ENCODE results near the gene SOWAHC.
"Not testable (repeated sequence)": the region's sequence is repeated elsewhere in the genome, so short reads cannot be mapped to it uniquely, and the experiment has no call there.

The SOWAHC gene

GRCh38 chr2:109614715-109615636 is 812 bp downstream of the SOWAHC start:
- no peak for DNase-seq (ENCODE audit: low read depth, low spot score)
- peak overlapping the region; percentile 98 for H3K27ac ChIP-seq

DNA sequence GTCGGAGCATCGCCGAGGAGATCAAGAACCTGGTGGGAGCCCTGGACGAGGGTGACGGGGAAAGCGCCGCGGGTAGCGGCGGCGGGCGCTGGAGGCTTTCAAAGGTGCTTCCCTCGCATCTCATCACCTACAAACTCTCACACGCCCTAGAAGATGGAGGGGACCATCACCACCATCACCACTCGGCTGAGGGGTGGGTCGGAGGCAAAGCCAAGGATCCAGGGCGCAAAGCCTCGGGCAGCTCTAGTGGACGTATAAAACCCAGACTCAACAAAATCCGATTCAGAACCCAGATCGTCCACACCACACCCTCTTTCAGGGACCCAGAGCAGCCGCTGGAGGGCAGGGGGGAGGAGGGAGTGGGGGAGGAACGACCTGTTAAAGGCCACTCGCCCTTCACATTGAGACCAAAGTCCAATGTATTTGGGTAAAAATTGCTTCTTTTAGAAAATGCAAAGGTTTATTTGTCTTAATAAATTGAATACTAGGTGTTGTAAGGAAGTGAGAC is 1.5 kb downstream of the SOWAHC start:
- H3K27ac ChIP-seq = peak overlapping the region; percentile 98
- DNase-seq (ENCODE audit: low read depth, low spot score) = no peak

DNA sequence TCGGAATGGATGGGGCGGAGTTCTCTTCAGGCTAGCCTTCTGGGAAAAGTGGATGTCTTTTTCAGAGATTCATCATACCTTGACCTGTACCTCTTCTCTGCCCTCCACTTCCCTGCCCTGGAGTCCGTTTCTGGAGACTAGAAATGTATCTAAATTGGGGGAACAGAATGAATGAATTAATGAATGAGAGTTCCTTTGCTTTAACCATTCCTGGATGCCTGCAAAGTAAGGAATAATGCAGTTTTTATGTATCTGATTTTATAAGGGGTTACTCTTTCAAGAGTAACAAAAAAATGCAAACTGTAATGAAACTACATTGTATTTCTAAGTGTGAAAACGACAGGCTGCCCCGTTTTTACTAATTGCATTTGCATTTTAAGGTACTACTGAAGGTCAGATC is 2.0 kb downstream of the SOWAHC start:
- peak overlapping the region; percentile 98 for H3K27ac ChIP-seq
- DNase-seq (ENCODE audit: low read depth, low spot score) = no peak

DNA sequence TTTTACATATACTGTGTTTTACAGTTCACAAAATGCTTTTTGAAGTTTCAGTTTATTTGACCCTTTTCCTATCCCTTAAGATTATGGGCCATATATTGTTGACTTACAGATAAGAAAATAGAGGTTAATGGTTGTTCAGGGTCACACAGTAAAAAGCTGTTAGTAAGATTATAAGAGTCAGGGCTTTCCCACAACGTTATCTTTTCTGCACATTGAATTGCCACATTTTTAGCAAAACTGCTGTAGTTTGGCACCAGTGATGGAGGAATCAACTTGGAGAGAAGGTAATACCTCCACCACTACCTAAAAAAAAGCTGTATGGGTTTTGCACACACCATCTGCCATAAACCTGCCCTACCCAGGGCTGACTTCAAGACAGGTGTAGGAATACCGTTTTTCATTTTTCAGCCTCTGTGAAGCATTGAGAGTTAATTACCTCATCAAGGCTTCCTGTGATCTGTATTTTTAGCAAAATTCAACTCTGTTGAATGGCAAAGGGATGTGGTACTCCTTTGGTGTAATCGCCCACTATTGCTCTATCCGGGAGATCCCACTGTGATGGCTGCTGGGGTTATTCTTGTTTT is 5.0 kb downstream of the SOWAHC start:
- no peak for DNase-seq (ENCODE audit: low read depth, low spot score)
- H3K27ac ChIP-seq = no peak overlapping the region

DNA sequence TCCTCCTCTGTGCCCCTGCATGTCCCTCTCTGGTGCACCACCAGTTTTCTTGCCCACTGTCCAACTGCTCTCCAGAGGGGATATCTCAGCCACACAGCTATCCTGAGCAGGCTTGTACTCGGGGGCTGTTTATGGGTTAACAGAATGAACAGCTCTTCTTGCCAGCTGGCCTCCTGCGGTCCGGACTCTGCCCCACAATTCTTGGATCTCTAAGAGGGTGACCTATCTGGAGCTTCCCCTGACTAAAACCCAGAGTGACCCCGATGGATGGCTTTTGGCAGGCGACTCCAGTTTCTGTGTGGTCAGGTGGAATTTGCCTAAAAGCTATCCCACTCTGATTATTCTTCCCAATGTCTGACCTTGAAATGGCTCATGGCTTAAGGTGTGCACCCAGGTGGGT is 9.1 kb downstream of the SOWAHC start:
- no peak for DNase-seq (ENCODE audit: low read depth, low spot score)
- H3K27ac ChIP-seq = no peak overlapping the region

GRCh38 chr2:109623923-109624322 is 9.8 kb downstream of the SOWAHC start:
- DNase-seq (ENCODE audit: low read depth, low spot score) = no peak
- no peak overlapping the region for H3K27ac ChIP-seq

GRCh38 chr2:109624339-109624738 is 10.2 kb downstream of the SOWAHC start:
- no peak overlapping the region for H3K27ac ChIP-seq
- no peak for DNase-seq (ENCODE audit: low read depth, low spot score)

DNA sequence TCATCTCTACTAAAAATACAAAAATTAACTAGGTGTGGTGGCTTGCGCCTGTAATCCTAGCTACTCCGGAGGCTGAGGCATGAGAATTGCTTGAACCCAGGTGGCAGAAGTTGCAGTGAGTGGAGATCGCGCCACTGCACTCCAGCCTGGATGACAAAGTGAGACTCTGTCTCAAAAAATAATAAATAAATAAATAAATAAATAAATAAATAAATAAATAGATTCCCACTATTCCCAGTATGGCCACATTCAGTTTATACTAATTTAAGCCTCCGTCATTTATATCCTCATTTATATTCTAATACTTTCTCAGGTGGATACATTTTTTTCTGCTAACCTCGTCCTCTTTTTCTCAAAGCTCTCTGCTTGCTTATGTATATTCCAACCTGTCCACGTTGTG is 14.2 kb downstream of the SOWAHC start:
- not testable (repeated sequence) for DNase-seq (ENCODE audit: low read depth, low spot score); H3K27ac ChIP-seq

GRCh38 chr2:109629867-109630266 is 15.7 kb downstream of the SOWAHC start:
- DNase-seq (ENCODE audit: low read depth, low spot score) = no peak
- H3K27ac ChIP-seq = no peak overlapping the region

GRCh38 chr2:109630441-109631430 is 16.6 kb downstream of the SOWAHC start:
- no peak for DNase-seq (ENCODE audit: low read depth, low spot score)
- no peak overlapping the region for H3K27ac ChIP-seq

DNA sequence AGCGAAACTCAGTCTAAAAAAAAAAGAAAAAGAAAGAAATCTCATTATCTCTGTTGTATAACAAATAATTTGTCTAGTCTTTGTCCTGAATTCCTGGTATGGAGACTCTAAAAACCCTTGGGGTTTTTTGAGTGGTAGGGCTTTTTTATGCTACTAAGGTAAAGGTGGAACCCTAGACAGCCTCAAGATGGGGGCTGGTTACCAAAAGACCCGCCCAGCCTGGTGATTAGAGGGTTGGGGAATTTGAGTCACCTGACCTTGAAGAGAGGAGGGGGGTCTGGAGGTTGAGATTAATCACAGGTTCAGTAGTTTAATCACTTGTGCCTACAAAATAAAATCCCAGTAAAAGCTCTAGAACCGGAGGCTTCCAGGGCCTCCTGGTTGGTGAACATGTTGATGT is 17.6 kb downstream of the SOWAHC start:
- H3K27ac ChIP-seq = no peak overlapping the region
- no peak for DNase-seq (ENCODE audit: low read depth, low spot score)

- no peak overlapping the region for H3K27ac ChIP-seq
- no peak for DNase-seq (ENCODE audit: low read depth, low spot score)
Measured at GRCh38 chr2:109632158-109632789, 18.1 kb downstream of the SOWAHC start.

DNA sequence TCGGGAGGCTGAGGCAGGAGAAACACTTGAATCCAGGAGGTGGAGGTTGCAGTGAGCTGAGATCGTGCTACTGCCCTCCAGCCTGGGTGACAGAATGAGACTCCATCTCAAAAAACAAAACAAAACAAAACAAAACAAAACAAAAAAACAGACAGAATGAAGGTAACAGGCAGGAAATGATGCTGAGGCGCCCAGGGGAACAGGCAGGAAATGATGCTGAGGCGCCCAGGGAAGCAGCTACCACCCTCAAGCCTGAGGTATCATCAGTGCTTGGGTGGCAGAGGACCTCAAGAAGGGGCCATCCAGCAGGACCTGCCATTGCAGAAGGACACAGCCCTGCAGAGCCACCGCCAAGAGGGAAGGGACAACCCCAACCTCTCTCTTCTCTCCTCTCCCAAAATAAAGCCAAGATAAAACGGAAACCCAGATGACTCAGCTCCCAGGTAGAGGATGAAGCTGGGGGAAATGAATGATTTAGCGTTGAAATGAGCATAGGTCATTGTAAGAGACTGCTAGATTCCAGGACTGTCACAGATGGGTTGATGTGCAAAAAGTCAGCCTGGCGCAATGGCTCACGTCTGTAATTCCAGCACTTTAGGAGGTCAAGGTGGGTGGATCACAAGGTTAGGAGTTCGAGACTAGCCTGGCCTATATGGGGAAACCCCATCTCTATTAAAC is 19.3 kb downstream of the SOWAHC start:
- no peak for DNase-seq (ENCODE audit: low read depth, low spot score)
- no peak overlapping the region for H3K27ac ChIP-seq

- H3K27ac ChIP-seq = peak overlapping the region; percentile 14
- DNase-seq (ENCODE audit: low read depth, low spot score) = no peak
Measured at GRCh38 chr2:109635426-109636304, 21.5 kb downstream of the SOWAHC start.

GRCh38 chr2:109636317-109636716 is 22.2 kb downstream of the SOWAHC start:
- DNase-seq (ENCODE audit: low read depth, low spot score) = no peak
- H3K27ac ChIP-seq = peak overlapping the region; percentile 14

GRCh38 chr2:109637749-109638570 is 23.8 kb downstream of the SOWAHC start:
- DNase-seq (ENCODE audit: low read depth, low spot score) = no peak
- peak overlapping the region; percentile 44 for H3K27ac ChIP-seq

- H3K27ac ChIP-seq = no peak overlapping the region
- no peak for DNase-seq (ENCODE audit: low read depth, low spot score)
Measured at GRCh38 chr2:109638795-109639194, 24.6 kb downstream of the SOWAHC start.

DNA sequence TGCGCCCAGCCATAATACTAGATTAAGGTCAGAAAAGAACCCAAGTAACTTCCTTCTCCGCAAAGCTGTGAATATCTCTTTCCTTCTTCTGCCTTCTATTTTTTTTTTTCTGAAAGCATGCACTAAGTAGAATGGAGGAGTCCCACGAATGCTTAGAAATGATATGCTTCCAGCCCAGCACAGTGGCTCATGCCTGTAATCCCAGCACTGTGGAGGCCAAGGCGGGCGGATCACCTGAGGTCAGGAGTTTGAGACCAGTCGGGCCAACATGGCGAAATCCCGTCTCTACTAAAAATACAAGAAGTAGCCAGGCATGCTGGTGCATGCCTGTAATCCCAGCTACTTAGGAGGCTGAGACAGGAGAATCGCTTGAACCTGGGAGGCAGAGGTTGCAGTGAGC is 25.8 kb downstream of the SOWAHC start:
- not testable (repeated sequence) for H3K27ac ChIP-seq; DNase-seq (ENCODE audit: low read depth, low spot score)
